OCI-LY3 (cell line): ENCODE results near the gene SIGMAR1.

Experiments
- H2AFZ ChIP-seq: fragments of 200-600, 300-600 bp; shearing (Covaris generic); 2 replicates; pipeline ENCODE4 v1.6.0; 2014; ENCODE audit warnings: antibody characterized with exemption, low read depth, low read length
- H3K27ac ChIP-seq: fragments of 200-600, 300-600 bp; sonication (generic); 2 replicates; pipeline ENCODE4 v1.5.1; 2014; ENCODE audit warnings: mild to moderate bottlenecking, low read length, moderate library complexity, mixed read lengths
- H3K27me3 ChIP-seq: fragments of 200-600, 300-600 bp; sonication (generic); 2 replicates; pipeline ENCODE4 v1.6.1; 2014; ENCODE audit warnings: low read depth, low read length, mixed read lengths
- H3K36me3 ChIP-seq: fragments of 200-600, 300-600 bp; sonication (generic); replicated peaks from 2 replicates; pipeline ENCODE3; 2014; ENCODE audit warnings: low read depth, low read length, mixed read lengths
- H3K4me1 ChIP-seq: fragments of 300-600, 200-600 bp; sonication (generic); 2 replicates; pipeline ENCODE4 v1.6.1; 2014; ENCODE audit warnings: low read length, mixed read lengths
- H3K4me2 ChIP-seq: fragments of 200-600, 300-600 bp; sonication (generic); 2 replicates; pipeline ENCODE4 v1.6.1; 2014; ENCODE audit warnings: low read length, mixed read lengths
- H3K4me3 ChIP-seq: fragments of 300-600, 200-600 bp; sonication (generic); 2 replicates; pipeline ENCODE4 v1.5.1; 2014; ENCODE audit warnings: antibody characterized with exemption, mild to moderate bottlenecking, low read length, moderate library complexity
- H3K79me2 ChIP-seq: fragments of 300-600, 200-600 bp; shearing (Covaris generic); 2 replicates; pipeline ENCODE4 v1.6.1; 2014; ENCODE audit warnings: mild to moderate bottlenecking, low read length, mixed read lengths
- H3K9ac ChIP-seq: fragments of 300-600, 200-600 bp; shearing (Covaris generic); 2 replicates; pipeline ENCODE4 v1.6.0; 2014; ENCODE audit warnings: mild to moderate bottlenecking, low read length, moderate library complexity
- H3K9me3 ChIP-seq: fragments of 200-600, 300-600 bp; shearing (Covaris generic); 2 replicates; pipeline ENCODE4 v1.6.1; 2014; ENCODE audit warnings: low read length, mixed read lengths; ENCODE audit not compliant: insufficient read depth
- H4K20me1 ChIP-seq: fragments of 200-600, 300-600 bp; sonication (generic); 2 replicates; pipeline ENCODE4 v1.6.1; 2016; ENCODE audit warnings: low read length, mixed read lengths; ENCODE audit not compliant: insufficient read depth
- EZH2phosphoT487 ChIP-seq: fragments of 200-600 bp; shearing (Covaris generic); IDR thresholded peaks from 2 replicates; pipeline ENCODE4 v1.6.1; 2018; ENCODE audit warnings: antibody characterized with exemption, mixed run types, low read depth
- TF ChIP-seq, protein P1 (sequence below): fragments of 200-600, 300-600 bp; sonication (generic); IDR thresholded peaks from 2 replicates; pipeline ENCODE4 v1.5.1; 2014; ENCODE audit warnings: antibody characterized with exemption, low read length, low read depth

The SIGMAR1 gene

DNA sequence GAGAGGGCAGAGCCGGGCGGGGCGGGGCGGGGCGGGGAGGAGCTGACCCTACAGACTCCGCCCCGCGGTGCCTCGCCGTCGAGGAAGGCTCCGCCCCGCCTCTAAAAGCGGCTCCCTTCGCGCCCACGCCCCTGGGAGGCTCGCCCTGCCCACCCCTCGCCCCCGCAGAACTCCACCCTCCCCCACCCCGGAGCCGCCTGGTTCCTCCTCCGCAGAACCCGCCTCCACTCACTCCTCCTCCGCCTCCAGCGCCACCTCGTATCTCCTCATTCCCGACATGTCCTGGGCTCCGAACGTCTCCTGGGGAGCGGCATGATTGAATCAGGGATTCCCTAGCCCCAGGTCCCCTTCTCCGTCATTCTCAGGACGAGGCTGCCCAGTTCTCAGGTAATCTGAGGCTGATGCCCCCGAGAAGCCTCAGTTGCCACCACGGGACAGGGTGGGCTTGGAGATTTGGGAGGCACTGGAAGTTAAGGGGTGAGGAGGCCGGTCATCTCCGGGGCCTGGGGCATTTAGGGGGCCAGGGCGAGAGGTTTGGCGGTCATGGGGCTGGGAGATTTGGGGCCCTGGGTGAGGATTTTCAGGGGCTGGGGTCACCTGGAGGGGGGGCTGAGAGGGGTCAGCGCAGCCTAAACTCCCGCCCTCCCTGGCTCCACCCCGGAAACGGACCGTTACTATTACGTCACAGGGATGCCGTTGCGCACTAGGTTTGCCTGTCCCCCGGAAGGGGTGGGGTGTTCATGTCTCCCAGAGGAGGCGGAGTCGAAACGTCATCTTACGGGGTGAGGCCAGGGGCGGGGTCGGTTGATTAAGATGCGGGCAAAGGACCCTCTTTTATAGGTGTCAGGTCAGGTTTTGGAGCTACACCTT lies 28.0 kb upstream of the SIGMAR1 start:
- H3K27me3 ChIP-seq: no peaks in the 10 kb centered on the region
- TF ChIP-seq, protein P1, sequence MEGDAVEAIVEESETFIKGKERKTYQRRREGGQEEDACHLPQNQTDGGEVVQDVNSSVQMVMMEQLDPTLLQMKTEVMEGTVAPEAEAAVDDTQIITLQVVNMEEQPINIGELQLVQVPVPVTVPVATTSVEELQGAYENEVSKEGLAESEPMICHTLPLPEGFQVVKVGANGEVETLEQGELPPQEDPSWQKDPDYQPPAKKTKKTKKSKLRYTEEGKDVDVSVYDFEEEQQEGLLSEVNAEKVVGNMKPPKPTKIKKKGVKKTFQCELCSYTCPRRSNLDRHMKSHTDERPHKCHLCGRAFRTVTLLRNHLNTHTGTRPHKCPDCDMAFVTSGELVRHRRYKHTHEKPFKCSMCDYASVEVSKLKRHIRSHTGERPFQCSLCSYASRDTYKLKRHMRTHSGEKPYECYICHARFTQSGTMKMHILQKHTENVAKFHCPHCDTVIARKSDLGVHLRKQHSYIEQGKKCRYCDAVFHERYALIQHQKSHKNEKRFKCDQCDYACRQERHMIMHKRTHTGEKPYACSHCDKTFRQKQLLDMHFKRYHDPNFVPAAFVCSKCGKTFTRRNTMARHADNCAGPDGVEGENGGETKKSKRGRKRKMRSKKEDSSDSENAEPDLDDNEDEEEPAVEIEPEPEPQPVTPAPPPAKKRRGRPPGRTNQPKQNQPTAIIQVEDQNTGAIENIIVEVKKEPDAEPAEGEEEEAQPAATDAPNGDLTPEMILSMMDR: no peak
- peak overlapping the region; percentile 99 for H3K9ac ChIP-seq
- no peaks in the 10 kb centered on the region for H4K20me1 ChIP-seq
- H3K79me2 ChIP-seq: no peaks in the 10 kb centered on the region
- H2AFZ ChIP-seq: peak overlapping the region; percentile 93
- H3K4me3 ChIP-seq: peak overlapping the region; percentile 96
- no peaks in the 10 kb centered on the region for H3K9me3 ChIP-seq
- H3K36me3 ChIP-seq: peaks cover 9% of the 10 kb centered on the region
- H3K27ac ChIP-seq: peak overlapping the region; percentile 85
- peak overlapping the region; percentile 96 for H3K4me2 ChIP-seq
- peaks cover 7% of the 10 kb centered on the region for H3K4me1 ChIP-seq

DNA sequence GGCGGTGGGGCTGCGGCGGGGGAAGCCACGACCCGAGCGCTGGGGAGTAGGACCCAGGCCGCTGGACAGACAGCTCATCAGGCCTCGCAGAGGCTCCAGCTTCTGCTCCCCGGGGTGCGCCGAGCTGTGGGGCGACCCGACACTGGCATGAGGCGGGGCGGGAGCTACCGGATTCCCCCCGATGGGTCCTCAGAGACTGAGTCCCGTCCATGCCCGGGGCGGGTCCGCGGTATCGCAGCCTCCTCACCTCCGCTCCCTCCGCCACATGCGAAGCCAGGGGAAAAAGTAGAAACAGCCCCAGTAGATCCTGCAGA lies 27.4 kb upstream of the SIGMAR1 start:
- Histone ChIP-seq H4K20me1 (no peaks in the 10 kb centered on the region), H3K36me3 (peaks cover 9% of the 10 kb centered on the region), H3K79me2 (no peaks in the 10 kb centered on the region), H3K27ac (peak overlapping the region; percentile 49), H3K9ac (peak overlapping the region; percentile 59), H3K4me1 (peaks cover 8% of the 10 kb centered on the region), H3K4me2 (peak overlapping the region; percentile 93), H3K4me3 (peak overlapping the region; percentile 96), H3K27me3 (no peaks in the 10 kb centered on the region), H3K9me3 (no peaks in the 10 kb centered on the region), H2AFZ (0 out of 2 replicates have a peak overlapping the region, but pooled peaks have one; percentile 17)
- no peak for TF ChIP-seq EZH2phosphoT487
- TF ChIP-seq, protein P1: no peak

DNA sequence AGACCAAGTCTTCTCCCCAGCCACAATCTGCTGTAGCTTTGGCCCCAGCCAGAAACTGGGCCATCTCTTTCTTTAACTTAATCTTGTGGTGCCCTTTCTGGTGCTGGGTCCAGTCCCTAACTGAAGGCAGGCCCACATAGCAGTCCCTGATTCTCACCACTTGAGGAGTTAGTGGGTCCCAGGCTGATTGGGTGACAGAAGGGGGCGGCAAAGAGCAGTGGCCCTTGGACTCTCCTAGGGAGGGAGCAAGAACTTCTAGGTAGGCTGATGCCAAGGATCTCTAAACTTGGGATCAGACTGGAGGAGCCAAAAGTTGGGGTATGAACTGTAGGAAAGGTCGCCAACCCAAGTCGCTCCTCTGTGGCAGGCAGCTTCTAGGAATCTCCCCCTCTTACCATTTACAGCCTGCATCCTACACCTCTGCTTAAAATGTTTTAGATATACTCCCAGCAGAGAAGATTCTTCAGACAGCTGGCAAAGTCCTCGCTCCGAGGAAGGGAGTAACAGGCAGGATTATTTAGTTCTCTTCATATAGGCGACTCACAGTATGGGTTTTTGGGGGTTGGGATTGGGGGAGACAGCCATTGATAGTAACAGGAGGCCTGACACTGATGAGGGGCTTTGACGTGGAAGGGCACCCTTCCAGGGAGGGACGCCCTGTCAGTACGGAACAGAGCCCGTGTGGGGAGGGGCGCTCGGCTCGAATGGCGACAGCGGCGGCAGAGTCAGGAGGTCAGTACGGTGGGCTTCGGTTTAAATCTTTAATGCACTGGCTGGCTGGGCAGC lies 26.9 kb upstream of the SIGMAR1 start:
- no peaks in the 10 kb centered on the region for H3K9me3 ChIP-seq
- H3K79me2 ChIP-seq: no peaks in the 10 kb centered on the region
- H2AFZ ChIP-seq: 0 out of 2 replicates have a peak overlapping the region, but pooled peaks have one; percentile 17
- H3K27ac ChIP-seq: peak overlapping the region; percentile 49
- H4K20me1 ChIP-seq: no peaks in the 10 kb centered on the region
- H3K4me2 ChIP-seq: peak overlapping the region; percentile 93
- peaks cover 14% of the 10 kb centered on the region for H3K4me1 ChIP-seq
- peaks cover 4% of the 10 kb centered on the region for H3K36me3 ChIP-seq
- peak overlapping the region; percentile 59 for H3K9ac ChIP-seq
- TF ChIP-seq, protein P1: peak; percentile 94
- no peak for TF ChIP-seq EZH2phosphoT487
- H3K27me3 ChIP-seq: no peaks in the 10 kb centered on the region
- peak overlapping the region; percentile 96 for H3K4me3 ChIP-seq

DNA sequence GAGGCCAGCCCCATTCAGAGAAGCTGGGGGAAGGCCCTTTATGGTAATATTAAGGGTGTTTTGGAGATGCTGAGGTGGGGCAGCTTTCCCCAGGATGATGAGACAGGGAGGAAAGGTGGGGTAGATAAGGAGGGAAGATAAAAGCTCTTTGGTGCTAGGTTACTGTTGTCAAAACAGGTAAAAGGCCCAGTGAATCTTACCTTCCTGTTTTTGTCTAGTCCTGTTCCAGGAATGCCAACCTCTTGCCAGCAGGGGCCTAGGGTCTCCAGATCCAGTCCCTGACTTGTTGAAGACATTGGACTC lies 25.7 kb upstream of the SIGMAR1 start:
- TF ChIP-seq EZH2phosphoT487: no peak
- TF ChIP-seq, protein P1: no peak
- H4K20me1 ChIP-seq: no peaks in the 10 kb centered on the region
- no peak overlapping the region for H3K4me2 ChIP-seq
- H3K4me1 ChIP-seq: peaks cover 19% of the 10 kb centered on the region
- H3K27ac ChIP-seq: no peak overlapping the region
- no peak overlapping the region for H2AFZ ChIP-seq
- H3K27me3 ChIP-seq: no peaks in the 10 kb centered on the region
- no peak overlapping the region for H3K4me3 ChIP-seq
- H3K79me2 ChIP-seq: no peaks in the 10 kb centered on the region
- H3K9me3 ChIP-seq: no peaks in the 10 kb centered on the region
- H3K36me3 ChIP-seq: no peaks in the 10 kb centered on the region
- no peak overlapping the region for H3K9ac ChIP-seq
